ENCODE results near the gene PKNOX1.
"Not testable (repeated sequence)": the region's sequence is repeated elsewhere in the genome, so short reads cannot be mapped to it uniquely, and the experiment has no call there.

PKNOX1 gene

DNA sequence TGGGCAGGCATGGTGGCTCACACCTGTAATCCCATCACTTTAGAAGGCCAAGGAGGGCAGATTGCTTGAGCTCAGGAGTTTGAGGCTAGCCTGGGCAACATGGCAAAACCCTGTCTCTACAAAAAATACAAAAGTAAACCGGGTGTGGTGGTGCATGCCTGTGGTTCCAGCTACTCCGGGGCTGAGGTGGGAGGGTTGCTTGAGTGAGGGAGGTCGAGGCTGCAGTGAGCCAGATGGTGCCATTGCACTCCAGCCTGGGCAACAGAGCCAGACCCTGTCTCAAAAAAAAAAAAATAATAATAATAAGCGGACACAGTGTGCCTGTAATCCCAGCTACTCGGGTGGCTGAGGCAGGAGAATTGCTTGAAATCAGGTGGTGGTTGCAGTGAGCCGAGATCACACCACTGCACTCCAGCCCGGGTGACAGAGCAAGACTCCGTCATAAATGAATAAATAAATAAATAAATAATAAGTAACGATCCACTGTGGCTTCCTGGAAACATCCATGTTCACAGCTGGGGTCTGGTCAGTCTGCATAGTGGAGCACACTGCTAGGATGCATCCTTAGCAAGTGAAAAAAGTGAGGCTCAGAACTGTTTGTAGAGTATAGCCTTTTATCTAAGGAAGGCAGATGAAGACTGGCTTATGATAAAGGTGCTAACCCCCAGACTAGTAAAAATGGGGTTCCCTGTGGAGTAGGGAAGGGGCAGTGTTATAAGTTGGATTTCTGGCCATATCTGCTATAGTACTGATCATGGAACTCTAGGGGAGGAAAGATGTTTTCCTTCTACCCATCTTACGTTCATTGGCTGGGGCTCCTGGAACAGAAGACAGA, 15.7 kb downstream of the PKNOX1 start:
- Histone ChIP-seq H3K36me3 (ENCODE audit: control insufficient read depth, insufficient read depth, low read length) (peaks cover 5% of the 10 kb centered on the region; the same call in 1 of the 2 replicates), H3K27ac (ENCODE audit: low read depth, low read length) (no peak overlapping the region), H3K4me3 (ENCODE audit: low read depth, low read length) (no peak overlapping the region), H3K9ac (ENCODE audit: low read depth, low read length) (no peak overlapping the region), H3K9me3 (ENCODE audit: control insufficient read depth, insufficient read depth, low read length) (no peaks in the 10 kb centered on the region), H3K4me1 (ENCODE audit: control insufficient read depth, insufficient read depth, low read length) (peaks cover 10% of the 10 kb centered on the region), H3K27me3 (ENCODE audit: control insufficient read depth, insufficient read depth, low read length) (no peaks in the 10 kb centered on the region)

DNA sequence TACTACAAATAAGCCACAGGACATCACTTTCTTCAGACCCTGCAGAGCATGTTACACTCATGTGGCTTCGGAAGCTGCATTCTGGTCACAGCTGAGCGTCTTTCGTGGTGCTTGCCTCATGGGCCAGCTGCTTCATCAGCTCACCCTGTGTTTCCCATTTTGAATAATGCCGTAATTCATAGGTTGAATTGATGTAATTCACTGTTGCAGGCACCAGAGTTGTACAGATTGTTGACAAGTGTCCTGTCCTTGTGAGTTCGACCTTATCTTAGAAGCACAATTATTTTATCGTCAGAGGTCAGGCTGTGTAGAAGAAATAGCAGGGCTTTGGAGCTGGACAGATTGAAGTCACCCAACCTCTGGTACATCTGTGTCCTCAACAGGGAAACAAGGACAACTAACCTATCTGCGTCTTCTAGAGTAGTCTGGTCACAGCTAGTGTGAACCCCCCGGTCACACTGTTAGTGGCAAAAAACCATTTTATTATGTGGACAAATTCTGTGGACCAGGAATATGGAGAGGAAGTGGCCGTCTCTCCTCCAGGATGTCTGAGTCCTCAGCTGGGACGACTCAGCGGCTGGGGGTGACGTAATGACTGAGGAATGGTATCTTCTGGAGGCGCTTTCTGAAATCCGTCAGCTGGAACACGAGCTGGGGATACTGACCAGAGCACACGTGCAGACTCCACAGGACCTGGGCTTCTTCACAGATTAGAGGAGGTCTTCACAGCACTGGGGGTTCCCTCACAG, 17.8 kb downstream of the PKNOX1 start:
- H3K36me3 ChIP-seq (ENCODE audit: control insufficient read depth, insufficient read depth, low read length), result peaks cover 5% of the 10 kb centered on the region; the same call in 1 of the 2 replicates
- no peaks in the 10 kb centered on the region for H3K27me3 ChIP-seq (ENCODE audit: control insufficient read depth, insufficient read depth, low read length)
- no peaks in the 10 kb centered on the region for H3K9me3 ChIP-seq (ENCODE audit: control insufficient read depth, insufficient read depth, low read length)
- no peak overlapping the region for H3K9ac ChIP-seq (ENCODE audit: low read depth, low read length)
- peaks cover 10% of the 10 kb centered on the region; the same call in 1 of the 2 replicates for H3K4me1 ChIP-seq (ENCODE audit: control insufficient read depth, insufficient read depth, low read length)
- H3K4me3 ChIP-seq (ENCODE audit: low read depth, low read length), result no peak overlapping the region
- peak overlapping the region; percentile 41 for H3K27ac ChIP-seq (ENCODE audit: low read depth, low read length)

DNA sequence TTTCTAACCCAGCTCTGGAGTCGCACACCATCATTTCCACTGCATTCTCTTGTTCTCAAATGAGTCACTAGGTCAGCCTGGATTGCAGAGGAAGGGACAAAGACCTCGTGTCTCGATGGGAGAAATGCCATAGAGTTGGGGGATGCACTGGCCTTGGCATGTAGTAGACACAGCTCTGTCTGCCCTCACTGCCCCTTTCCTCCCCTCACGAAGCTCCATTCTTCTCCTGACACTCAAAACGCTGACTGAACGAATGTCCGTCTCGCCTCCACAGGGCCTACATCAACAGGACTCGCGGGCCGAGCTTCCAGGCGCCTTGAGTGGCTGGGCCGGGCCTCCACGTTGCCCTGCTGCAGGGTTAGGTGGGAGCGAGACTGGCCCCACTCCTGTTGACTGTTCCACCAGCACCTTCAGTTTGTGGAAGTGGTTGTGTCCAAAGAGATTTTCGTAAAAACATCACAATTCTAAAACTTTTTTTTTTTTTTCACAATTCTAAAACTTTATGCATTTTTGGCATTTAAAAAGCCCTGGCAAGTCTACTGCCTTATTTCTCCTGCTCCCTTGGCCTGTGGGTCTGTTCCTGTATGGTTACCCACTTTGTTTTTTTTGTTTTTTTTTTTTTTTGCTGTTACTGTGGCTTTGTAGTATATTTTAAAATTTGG, 18.8 kb downstream of the PKNOX1 start:
- H3K27ac ChIP-seq (ENCODE audit: low read depth, low read length), result no peak overlapping the region
- no peak overlapping the region for H3K9ac ChIP-seq (ENCODE audit: low read depth, low read length)
- H3K9me3 ChIP-seq (ENCODE audit: control insufficient read depth, insufficient read depth, low read length), result peaks cover 9% of the 10 kb centered on the region
- no peak overlapping the region for H3K4me3 ChIP-seq (ENCODE audit: low read depth, low read length)
- H3K4me1 ChIP-seq (ENCODE audit: control insufficient read depth, insufficient read depth, low read length), result peaks cover 10% of the 10 kb centered on the region; the same call in 1 of the 2 replicates
- peaks cover 5% of the 10 kb centered on the region; the same call in 1 of the 2 replicates for H3K36me3 ChIP-seq (ENCODE audit: control insufficient read depth, insufficient read depth, low read length)
- no peaks in the 10 kb centered on the region for H3K27me3 ChIP-seq (ENCODE audit: control insufficient read depth, insufficient read depth, low read length)

DNA sequence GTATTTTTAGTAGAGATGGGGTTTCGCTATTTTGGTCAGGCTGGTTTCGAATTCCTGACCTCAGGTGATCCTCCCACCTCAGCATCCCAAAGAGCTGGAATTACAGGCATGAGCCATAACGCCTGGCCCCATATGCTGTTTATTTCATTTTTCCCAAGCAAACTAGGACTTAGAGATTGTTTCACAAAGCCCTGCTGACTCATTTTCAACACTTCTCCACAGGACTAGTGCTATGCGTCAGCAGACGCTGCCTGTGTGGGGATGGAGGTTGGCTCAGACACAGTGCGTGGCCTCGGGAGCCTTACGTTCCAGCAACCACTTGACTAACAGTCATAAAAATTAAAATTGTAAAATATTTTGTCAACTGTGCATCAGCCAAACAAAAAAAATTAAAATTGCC, 22.7 kb downstream of the PKNOX1 start:
- no peaks in the 10 kb centered on the region for H3K27me3 ChIP-seq (ENCODE audit: control insufficient read depth, insufficient read depth, low read length)
- peaks cover 2% of the 10 kb centered on the region; the same call in 1 of the 2 replicates for H3K36me3 ChIP-seq (ENCODE audit: control insufficient read depth, insufficient read depth, low read length)
- H3K4me1 ChIP-seq (ENCODE audit: control insufficient read depth, insufficient read depth, low read length), result peaks cover 7% of the 10 kb centered on the region; the same call in 1 of the 2 replicates
- H3K9ac ChIP-seq (ENCODE audit: low read depth, low read length), result no peak overlapping the region
- H3K9me3 ChIP-seq (ENCODE audit: control insufficient read depth, insufficient read depth, low read length), result peaks cover 23% of the 10 kb centered on the region
- H3K27ac ChIP-seq (ENCODE audit: low read depth, low read length), result no peak overlapping the region
- no peak overlapping the region for H3K4me3 ChIP-seq (ENCODE audit: low read depth, low read length)

DNA sequence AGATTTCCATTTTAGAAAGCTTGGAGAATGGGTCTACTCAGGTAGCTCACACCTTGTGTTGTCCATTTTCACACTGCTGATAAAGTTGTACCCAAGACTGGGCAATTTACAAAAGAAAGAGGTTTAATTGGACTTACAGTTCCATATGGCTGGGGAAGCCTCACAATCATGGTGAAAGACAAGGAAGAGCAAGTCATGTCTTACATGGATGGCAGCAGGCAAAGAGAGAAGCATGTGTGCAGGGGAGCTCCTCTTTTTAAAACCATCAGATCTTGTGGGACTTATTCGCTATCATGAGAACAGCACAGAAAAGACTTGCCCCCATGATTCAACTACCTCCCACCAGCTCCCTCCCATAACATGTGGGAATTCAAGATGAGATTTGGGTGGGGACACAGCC, 23.6 kb downstream of the PKNOX1 start:
- H3K36me3 ChIP-seq (ENCODE audit: control insufficient read depth, insufficient read depth, low read length); H3K4me1 ChIP-seq (ENCODE audit: control insufficient read depth, insufficient read depth, low read length); H3K9ac ChIP-seq (ENCODE audit: low read depth, low read length); H3K27ac ChIP-seq (ENCODE audit: low read depth, low read length); H3K4me3 ChIP-seq (ENCODE audit: low read depth, low read length); H3K27me3 ChIP-seq (ENCODE audit: control insufficient read depth, insufficient read depth, low read length): not testable (repeated sequence)
- H3K9me3 ChIP-seq (ENCODE audit: control insufficient read depth, insufficient read depth, low read length), result peaks cover 23% of the 10 kb centered on the region

DNA sequence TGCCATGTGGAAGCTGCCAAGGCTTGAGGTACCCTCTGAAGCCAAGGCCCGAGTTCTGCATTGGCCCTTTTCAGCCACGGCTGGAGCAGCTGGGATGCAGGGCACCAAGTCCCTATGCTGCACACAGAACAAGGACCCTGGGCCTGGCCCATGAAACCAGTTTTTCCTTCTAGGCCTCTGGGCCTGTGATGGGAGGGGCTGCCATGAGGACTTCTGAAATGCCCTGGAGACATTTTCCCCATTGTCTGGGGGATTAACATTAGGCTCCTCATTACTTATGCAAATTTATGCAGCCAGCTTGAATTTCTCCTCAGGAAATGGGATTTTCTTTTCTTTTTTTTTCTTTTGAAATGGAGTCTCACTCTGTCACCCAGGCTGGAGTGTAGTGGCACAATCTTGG, 24.8 kb downstream of the PKNOX1 start:
- not testable (repeated sequence) for H3K27me3 ChIP-seq (ENCODE audit: control insufficient read depth, insufficient read depth, low read length); H3K36me3 ChIP-seq (ENCODE audit: control insufficient read depth, insufficient read depth, low read length); H3K4me3 ChIP-seq (ENCODE audit: low read depth, low read length); H3K9ac ChIP-seq (ENCODE audit: low read depth, low read length); H3K27ac ChIP-seq (ENCODE audit: low read depth, low read length); H3K4me1 ChIP-seq (ENCODE audit: control insufficient read depth, insufficient read depth, low read length)
- H3K9me3 ChIP-seq (ENCODE audit: control insufficient read depth, insufficient read depth, low read length), result peaks cover 23% of the 10 kb centered on the region

DNA sequence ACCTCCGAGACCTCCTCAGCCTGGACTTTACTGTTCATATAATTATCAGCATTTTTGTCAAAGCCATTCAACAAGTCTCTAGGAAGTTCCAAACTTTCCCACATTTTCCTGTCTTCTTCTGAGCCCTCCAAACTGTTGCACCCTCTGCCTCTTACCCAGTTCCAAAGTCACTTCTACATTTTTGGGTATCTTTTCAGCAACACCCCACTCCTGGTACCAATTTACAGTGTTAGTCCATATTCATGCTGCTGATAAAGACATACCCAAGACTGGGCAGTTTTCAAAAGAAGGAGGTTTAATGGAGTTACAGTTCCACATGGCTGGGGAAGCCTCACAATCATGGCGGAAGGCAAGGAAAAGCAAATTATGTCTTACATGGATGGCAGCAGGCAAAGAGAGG, 25.7 kb downstream of the PKNOX1 start:
- not testable (repeated sequence) for H3K27ac ChIP-seq (ENCODE audit: low read depth, low read length); H3K36me3 ChIP-seq (ENCODE audit: control insufficient read depth, insufficient read depth, low read length); H3K9ac ChIP-seq (ENCODE audit: low read depth, low read length); H3K4me3 ChIP-seq (ENCODE audit: low read depth, low read length); H3K27me3 ChIP-seq (ENCODE audit: control insufficient read depth, insufficient read depth, low read length); H3K4me1 ChIP-seq (ENCODE audit: control insufficient read depth, insufficient read depth, low read length)
- H3K9me3 ChIP-seq (ENCODE audit: control insufficient read depth, insufficient read depth, low read length), result peaks cover 23% of the 10 kb centered on the region

DNA sequence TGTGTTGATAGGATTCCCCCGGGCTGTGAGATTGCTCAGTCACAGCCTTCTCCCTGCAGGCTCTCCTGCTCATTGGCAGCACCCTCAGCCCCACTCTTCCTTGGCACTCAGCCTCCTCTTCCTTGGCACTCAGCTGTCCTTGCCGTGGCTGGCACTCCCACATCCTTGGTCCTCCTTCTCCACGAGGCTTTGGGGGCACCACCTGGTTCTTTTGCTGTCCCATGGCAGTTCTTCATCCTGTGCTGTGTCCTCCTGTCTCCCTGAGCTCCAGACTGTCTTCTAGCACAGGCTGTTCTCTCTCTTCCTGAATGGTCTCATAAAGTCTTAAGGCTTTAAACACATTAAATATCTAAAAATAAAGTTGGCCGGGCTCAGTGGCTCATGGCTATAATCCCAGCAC, 27.0 kb downstream of the PKNOX1 start:
- H3K36me3 ChIP-seq (ENCODE audit: control insufficient read depth, insufficient read depth, low read length), result peaks cover 8% of the 10 kb centered on the region; the same call in 1 of the 2 replicates
- no peak overlapping the region for H3K9ac ChIP-seq (ENCODE audit: low read depth, low read length)
- no peak overlapping the region for H3K27ac ChIP-seq (ENCODE audit: low read depth, low read length)
- H3K9me3 ChIP-seq (ENCODE audit: control insufficient read depth, insufficient read depth, low read length), result peaks cover 23% of the 10 kb centered on the region
- H3K27me3 ChIP-seq (ENCODE audit: control insufficient read depth, insufficient read depth, low read length), result no peaks in the 10 kb centered on the region
- H3K4me3 ChIP-seq (ENCODE audit: low read depth, low read length), result no peak overlapping the region
- H3K4me1 ChIP-seq (ENCODE audit: control insufficient read depth, insufficient read depth, low read length), result no peaks in the 10 kb centered on the region

DNA sequence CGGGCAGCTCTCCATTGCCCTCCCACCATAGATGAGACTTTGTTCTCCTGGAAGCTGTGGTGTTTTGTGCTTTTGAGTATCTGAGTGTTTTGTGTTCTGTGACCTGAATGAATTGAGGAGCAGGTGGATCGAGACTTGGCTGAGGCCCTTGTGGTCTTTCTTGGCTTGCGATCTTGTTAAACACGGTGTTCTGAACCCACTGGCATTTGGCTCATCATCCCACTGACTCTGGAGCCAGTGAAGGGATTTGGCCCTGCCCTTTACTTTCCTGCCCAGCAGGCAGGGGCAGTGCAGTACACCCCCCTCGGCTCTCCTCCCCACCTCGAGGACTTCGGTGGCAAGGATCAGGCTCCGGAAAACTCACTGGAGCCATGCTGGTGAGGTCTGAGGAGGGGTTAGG, 30.6 kb downstream of the PKNOX1 start:
- Histone ChIP-seq H3K4me3 (ENCODE audit: low read depth, low read length) (no peak overlapping the region), H3K27ac (ENCODE audit: low read depth, low read length) (no peak overlapping the region), H3K27me3 (ENCODE audit: control insufficient read depth, insufficient read depth, low read length) (no peaks in the 10 kb centered on the region), H3K36me3 (ENCODE audit: control insufficient read depth, insufficient read depth, low read length) (peaks cover 30% of the 10 kb centered on the region), H3K9me3 (ENCODE audit: control insufficient read depth, insufficient read depth, low read length) (peaks cover 4% of the 10 kb centered on the region; the same call in 1 of the 2 replicates), H3K9ac (ENCODE audit: low read depth, low read length) (no peak overlapping the region), H3K4me1 (ENCODE audit: control insufficient read depth, insufficient read depth, low read length) (peaks cover 6% of the 10 kb centered on the region; the same call in 1 of the 2 replicates)

DNA sequence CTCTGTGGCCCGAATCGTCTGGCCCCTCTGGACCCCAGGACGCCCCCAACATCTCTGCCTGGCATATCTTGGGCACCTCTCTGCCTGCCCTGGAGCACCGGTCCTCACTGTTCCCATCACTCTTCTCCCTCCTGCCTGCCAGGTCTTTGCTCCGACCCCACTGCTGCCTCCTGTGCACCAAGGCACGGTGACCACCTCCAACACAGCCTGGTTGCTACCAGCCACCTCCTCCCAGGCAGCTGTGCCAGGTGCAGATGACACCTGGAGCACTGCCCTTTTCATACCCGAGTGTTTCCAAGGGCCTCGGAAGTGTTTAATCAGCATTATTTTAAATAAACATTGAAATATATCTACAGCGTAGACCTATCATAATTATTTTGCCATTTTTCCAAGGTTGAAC, 31.3 kb downstream of the PKNOX1 start:
- Histone ChIP-seq H3K27ac (ENCODE audit: low read depth, low read length) (no peak overlapping the region), H3K4me3 (ENCODE audit: low read depth, low read length) (no peak overlapping the region), H3K9ac (ENCODE audit: low read depth, low read length) (no peak overlapping the region), H3K36me3 (ENCODE audit: control insufficient read depth, insufficient read depth, low read length) (peaks cover 35% of the 10 kb centered on the region), H3K9me3 (ENCODE audit: control insufficient read depth, insufficient read depth, low read length) (no peaks in the 10 kb centered on the region), H3K27me3 (ENCODE audit: control insufficient read depth, insufficient read depth, low read length) (no peaks in the 10 kb centered on the region), H3K4me1 (ENCODE audit: control insufficient read depth, insufficient read depth, low read length) (peaks cover 6% of the 10 kb centered on the region; the same call in 1 of the 2 replicates)

Data from HUES48 (cell line).